NCI-H2227 (cell line): ENCODE measurements around the gene TACSTD2.
"Not testable (repeated sequence)": the region's sequence is repeated elsewhere in the genome, so short reads cannot be mapped to it uniquely, and the experiment has no call there.

Experiments used
- DNase-seq: peaks from one replicate; lab custom pipeline; 2025; ENCODE audit not compliant: unreplicated experiment; lab: John Stamatoyannopoulos, UW

The TACSTD2 gene

GRCh38 chr1:58588396-58588795 is 11.3 kb upstream of the TACSTD2 start:
- DNase-seq: no peak

- DNase-seq: no peak
These were observed 10.6 kb upstream of the TACSTD2 start for GRCh38 chr1:58587667-58588066.

- DNase-seq: no peak
These were observed 9.2 kb upstream of the TACSTD2 start for GRCh38 chr1:58586271-58586670.

GRCh38 chr1:58585581-58586151 is 8.6 kb upstream of the TACSTD2 start:
- no peak for DNase-seq

DNA sequence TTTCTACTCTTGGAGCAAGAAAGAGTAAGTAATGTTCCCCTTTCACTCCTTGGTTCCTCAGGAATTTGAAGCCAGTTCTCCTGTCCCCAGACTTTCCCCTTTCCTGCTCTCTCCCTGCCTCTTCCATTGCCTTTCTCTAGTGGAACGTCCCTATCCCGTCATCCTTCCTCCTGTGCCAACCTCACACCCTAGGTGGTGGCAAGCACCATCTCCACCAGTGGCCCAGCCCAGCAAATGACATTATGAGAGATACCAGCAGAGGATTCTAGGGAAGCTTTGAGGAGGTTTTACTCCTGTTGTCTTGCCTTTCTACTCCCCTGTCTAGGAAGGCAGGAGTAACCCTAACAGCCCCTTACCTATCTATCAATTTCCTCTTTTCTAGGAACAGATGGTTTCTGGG is 8.1 kb upstream of the TACSTD2 start:
- DNase-seq: no peak

GRCh38 chr1:58584082-58584895 is 7.2 kb upstream of the TACSTD2 start:
- no peak for DNase-seq

DNA sequence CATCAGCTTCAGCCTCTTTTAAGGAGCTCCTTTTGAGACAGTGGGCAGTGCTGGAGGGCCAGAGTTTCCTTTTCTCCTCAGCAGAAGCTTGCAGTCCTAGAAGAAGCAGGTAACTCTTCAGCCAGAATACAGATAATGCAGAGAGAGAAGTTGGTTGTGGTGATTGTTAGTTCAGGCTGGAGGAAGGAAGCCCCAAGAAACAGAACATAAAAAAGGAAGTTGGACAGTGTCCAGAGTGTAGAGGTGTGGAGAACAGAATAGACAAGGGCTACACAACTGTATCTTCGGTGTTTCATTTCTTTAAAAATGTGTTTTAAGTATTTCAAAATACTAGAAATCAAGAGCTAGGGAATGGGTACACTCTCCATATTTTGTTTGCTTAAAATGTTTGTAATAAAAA is 6.4 kb upstream of the TACSTD2 start:
- no peak for DNase-seq

DNA sequence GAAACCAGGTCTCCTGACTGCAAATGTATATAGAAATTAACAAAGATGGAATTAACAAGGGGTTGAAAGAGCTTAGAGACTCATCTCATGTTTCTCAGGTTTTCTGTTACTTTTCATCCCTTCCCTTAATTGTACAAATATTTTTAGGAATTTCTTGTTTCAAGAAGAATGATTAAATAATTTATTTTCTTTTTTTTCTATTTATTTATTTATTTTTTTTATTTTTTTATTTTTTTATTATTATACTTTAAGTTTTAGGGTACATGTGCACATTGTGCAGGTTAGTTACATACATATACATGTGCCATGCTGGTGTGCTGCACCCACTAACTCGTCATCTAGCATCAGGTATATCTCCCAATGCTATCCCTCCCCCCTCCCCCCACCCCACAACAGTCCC is 5.1 kb upstream of the TACSTD2 start:
- not testable (repeated sequence) for DNase-seq

DNA sequence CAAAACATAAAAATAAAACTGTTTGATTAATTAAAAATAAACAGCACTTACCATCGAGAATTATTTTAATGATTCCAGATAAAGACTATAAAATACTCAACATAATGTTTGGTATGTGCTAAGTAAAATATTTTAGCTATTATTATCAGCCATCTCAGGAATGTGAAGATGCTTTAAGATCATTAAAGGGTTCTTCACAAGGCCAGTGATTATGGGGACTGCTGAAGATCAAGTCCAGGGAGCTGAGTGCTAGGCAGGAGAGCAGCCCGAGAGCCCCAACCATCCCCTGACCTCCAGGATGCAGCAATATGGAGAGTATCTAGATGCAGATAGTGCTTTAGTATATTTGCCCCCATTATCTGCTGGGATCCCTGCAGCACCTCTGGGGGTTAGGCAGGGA is 4.6 kb upstream of the TACSTD2 start:
- no peak for DNase-seq

DNA sequence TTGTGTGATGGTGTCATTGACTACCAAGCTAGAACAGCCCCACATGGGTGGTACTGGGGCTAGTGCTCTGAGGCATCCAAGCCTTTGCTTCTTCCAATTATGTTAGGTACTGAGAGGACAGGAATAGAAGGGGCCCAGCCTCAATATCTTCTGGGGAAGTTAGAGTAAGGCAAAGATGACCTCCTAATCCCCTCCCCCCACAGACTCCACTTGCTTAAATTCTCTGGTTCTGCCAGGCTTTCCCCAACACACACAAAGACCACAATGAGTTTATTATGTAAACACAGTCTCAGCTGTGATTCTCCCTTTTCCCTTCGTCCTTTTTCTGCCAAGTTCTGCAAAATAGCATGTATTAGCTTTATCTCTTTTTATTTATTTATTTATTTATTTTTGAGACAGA is 3.1 kb upstream of the TACSTD2 start:
- no peak for DNase-seq

- DNase-seq: no peak
These were observed 590 bp upstream of the TACSTD2 start for GRCh38 chr1:58577654-58578030.

DNA sequence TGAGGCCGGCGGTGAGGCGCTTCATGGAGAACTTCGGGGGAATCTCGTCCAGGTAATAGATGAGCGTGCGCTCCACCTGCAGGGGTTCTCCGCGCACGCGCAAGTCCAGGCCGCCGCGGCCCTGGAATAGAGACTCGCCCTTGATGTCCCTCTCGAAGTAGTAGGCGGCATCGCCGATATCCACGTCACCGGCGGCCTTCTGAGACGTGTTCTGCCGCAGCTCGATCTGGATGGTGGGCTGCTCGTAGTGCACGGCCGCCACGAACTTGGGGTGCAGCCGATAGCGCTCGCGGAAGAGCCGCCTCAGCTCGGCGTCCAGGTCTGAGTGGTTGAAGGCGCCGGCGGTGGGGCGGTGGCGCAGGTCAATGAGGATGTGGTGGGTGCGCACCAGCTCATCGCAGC is 726 bp downstream of the TACSTD2 start:
- peak; percentile 37 for DNase-seq

DNA sequence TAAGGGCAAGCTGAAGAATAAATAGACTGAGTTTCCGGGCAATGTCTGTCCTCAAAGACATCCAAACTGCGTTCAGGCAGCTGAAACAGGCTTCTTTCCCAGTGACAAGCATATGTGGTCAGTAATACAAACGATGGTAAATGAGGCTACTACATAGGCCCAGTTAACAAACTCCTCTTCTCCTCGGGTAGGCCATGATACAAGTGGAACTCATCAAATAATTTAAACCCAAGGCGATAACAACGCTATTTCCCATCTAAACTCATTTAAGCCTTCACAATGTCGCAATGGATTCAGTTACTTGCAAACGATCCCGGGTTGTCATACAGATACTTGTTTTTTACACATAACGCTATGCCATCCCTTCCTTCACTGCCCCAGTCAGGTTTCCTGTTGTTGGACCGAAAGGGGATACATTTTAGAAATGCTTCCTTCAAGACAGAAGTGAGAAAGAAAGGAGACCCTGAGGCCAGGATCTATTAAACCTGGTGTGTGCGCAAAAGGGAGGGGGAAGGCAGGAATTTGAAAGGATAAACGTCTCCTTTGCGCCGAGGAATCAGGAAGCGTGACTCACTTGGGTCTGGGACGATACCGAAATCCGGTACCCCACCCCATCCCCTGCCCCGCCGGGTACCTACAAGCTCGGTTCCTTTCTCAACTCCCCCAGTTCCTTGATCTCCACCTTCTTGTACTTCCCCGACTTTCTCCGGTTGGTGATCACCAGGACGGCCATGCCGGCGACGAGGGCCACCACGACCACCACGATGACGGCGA is 1.3 kb downstream of the TACSTD2 start:
- no peak for DNase-seq

DNA sequence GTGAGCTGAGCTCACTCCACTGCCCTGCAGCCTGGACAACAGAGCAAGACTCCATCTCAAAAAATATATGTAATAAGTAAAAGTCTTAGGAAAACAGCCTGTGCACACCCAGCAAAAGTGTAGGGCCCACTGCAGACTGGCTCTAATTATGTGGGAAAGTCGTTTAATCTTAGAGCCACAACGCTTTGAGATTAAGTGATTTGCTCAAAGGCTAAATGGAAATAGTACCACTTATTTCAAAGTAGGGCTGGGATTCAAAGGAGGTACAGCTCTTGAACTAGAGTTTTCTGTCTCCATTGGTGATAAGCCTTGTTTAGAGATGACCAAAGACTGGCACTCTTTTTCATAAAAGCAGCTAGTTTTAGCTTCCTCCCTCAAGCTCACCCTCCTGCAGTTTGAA is 2.2 kb downstream of the TACSTD2 start:
- no peak for DNase-seq

DNA sequence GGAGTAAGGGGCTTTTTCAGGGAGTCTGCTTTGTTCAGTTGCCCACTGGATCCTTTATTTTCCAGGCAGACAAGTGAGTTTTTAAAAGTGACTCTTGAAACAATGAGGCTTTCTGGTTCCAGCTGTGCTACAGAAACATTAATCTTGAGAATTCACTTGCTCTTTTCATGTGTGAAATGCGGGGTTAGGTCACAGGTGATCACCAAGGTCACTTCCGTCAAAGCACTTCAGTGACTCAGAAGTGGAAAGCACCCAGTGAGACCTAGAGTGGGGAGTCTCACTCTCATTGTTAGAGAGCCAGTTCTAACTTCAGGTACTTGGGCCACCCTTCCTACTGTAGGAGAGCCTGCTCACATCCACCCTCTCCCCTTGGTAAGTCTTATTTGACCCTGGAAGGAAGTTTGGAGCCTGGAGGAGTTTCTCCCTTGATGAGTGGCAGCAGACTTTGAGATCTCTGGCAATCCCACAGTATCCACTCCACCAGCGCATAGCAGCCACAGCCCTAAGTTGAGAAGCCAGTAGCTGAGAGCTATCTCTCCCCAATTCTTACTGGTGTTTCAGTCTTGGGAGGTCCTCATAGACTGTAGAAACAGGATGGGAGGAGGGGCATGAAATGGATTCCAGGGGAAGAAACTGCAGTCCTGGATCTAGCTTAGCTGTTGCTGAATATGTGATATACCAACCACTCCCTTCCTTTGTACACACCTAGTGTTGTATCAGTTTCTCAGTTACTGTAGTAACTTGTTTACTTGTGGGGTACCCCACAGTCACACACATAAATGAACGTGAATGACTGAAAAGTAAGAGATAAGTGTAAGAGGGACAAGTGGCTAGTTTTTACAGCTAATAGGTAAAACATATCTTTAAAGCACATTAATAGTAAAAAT is 3.1 kb downstream of the TACSTD2 start:
- DNase-seq: no peak

DNA sequence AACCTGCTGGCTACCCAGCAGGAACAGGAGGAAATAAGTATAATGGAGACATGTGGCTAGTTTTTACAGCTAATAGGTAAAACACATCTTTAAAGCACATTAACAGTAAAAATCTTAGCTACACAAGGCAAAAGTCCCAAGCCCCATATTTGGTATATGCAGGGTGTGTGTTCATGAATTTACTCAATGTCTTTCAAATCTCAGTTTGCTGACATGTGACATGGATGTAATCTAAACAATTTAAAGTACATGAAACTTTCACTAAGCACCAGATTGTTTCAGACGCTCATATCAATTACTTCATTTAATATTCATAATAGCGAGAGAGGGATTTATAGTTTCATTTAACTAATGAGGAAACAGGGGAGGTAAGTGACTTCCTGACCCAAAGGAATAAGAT is 3.9 kb downstream of the TACSTD2 start:
- DNase-seq: no peak

GRCh38 chr1:58572690-58573089 is 4.4 kb downstream of the TACSTD2 start:
- DNase-seq: no peak

DNA sequence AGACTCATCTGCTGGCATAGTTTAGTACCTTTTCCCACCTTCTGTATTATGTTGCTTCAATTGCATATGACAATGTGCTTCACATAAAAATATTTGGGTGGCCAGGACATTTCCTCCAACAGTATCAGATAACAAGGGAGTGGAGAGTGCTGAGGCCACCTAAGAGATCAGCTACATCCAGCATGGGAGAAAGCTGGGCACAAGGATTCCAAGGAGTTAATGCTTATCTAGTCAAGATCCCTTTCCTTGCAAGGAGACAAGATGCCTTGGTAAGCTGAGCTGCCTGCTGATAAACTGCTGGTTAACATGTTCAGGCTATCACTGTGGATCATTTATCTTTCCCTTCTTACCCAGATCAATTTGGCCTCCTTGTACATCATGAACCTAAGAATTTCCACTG is 5.4 kb downstream of the TACSTD2 start:
- no peak for DNase-seq

DNA sequence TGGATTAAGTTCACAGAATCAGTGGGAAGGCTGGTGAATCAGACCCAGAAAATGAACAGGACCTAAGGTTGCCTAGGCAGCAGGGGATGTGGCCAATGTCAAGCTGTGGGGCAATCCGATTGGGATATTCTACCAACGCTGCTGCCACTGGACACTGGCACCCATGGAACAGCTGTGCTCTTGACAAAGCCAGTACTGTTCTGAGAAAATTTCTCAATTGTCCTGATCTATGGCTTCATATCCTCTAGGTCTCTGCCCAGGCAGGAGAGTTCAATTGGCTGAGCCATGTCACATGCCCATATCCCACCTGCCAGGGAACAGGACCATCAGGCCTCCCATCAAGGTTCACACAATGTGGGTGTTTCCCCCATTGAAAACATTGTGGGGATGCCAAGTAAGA is 6.2 kb downstream of the TACSTD2 start:
- no peak for DNase-seq

DNA sequence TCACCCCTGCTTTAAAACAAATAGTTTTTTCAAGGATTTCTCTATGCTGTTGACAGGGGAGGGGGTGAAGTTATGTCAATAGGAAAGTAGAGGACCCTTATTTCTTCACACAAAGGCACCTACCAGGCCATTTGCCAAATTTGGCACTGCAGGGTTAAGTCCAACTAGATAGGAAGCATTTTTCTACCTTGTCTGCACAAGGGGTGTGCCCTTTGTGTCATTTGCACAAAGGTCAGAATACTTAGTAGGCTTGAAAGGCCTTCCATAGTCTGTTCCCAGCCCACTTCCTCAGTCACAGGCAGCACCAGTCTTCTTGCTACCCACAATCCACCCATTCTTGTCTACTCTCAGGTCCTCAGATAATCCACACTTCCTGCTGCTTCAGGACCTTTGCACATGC is 7.0 kb downstream of the TACSTD2 start:
- DNase-seq: no peak

DNA sequence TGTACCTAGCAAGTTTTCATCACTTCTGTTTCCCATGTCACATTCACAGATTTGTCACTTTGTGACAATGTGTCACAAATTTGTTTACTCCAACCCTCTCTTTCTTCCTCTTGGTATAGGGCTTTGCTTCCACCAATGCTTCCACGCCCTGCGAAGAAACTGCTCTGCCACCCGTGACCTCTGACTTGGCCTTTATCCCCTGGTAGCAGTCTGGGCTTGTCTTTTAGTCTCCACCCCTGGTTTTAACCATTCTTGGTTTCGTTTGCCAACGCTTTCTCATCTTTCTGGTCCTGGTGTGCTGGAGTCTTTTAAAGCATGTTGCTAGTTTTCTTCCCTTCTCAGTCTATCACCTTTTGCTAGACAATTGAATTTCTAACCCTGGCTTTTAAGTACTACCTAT is 8.1 kb downstream of the TACSTD2 start:
- no peak for DNase-seq
